Activated T-cell treated with anti-CD3 and anti-CD28 coated beads, Interleukin-2, amount 50 U/mL, for 24 hours (primary cell): ENCODE data around the gene NPY.
"Not testable (repeated sequence)": the region's sequence is repeated elsewhere in the genome, so short reads cannot be mapped to it uniquely, and the experiment has no call there.

Experiments
- DNase-seq: peaks from one replicate; pipeline ENCODE4 v3.0.0-alpha.2; 2020
- H3K27ac Mint-ChIP-seq: 2 replicates; pipeline ENCODE4 v1.8.0; 2020; ENCODE audit warnings: mild to moderate bottlenecking, mixed read lengths
- H3K27me3 Mint-ChIP-seq: 2 replicates; pipeline ENCODE4 v1.8.0; 2020; ENCODE audit warnings: mixed read lengths
- H3K36me3 Mint-ChIP-seq: 2 replicates; pipeline ENCODE4 v1.8.0; 2020; ENCODE audit warnings: low read depth, mixed read lengths
- H3K4me1 Mint-ChIP-seq: 2 replicates; pipeline ENCODE4 v1.8.0; 2020; ENCODE audit warnings: low read depth, mixed read lengths
- H3K4me3 Mint-ChIP-seq: 2 replicates; pipeline ENCODE4 v1.8.0; 2020; ENCODE audit warnings: mild to moderate bottlenecking, moderate library complexity, mixed read lengths
- H3K9me3 Mint-ChIP-seq: 2 replicates; pipeline ENCODE4 v1.8.0; 2020; ENCODE audit warnings: mixed read lengths

Gene NPY

DNA sequence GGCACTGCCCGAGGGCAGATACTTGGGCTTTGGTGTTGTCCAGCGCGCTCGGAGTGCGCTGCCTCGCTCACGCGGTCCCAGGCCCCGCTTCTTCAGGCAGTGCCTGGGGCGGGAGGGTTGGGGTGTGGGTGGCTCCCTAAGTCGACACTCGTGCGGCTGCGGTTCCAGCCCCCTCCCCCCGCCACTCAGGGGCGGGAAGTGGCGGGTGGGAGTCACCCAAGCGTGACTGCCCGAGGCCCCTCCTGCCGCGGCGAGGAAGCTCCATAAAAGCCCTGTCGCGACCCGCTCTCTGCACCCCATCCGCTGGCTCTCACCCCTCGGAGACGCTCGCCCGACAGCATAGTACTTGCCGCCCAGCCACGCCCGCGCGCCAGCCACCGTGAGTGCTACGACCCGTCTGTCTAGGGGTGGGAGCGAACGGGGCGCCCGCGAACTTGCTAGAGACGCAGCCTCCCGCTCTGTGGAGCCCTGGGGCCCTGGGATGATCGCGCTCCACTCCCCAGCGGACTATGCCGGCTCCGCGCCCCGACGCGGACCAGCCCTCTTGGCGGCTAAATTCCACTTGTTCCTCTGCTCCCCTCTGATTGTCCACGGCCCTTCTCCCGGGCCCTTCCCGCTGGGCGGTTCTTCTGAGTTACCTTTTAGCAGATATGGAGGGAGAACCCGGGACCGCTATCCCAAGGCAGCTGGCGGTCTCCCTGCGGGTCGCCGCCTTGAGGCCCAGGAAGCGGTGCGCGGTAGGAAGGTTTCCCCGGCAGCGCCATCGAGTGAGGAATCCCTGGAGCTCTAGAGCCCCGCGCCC lies at the start of gene NPY:
Gene NPY, plus strand, starts transcription at position 294 of the 802 bp plus-strand sequence. CDS start 1,051 bp downstream, outside the sequence.
- no peaks in the 10 kb centered on the region for H3K36me3 Mint-ChIP-seq
- no peak within 1 kb of the TSS for H3K27ac Mint-ChIP-seq
- H3K9me3 Mint-ChIP-seq: no peaks in the 10 kb centered on the region
- H3K27me3 Mint-ChIP-seq: peaks cover 48% of the 10 kb centered on the region
- peaks cover 19% of the 10 kb centered on the region for H3K4me1 Mint-ChIP-seq
- peak; percentile 42 for DNase-seq
- H3K4me3 Mint-ChIP-seq: peak within 1 kb of the TSS; percentile 59

DNA sequence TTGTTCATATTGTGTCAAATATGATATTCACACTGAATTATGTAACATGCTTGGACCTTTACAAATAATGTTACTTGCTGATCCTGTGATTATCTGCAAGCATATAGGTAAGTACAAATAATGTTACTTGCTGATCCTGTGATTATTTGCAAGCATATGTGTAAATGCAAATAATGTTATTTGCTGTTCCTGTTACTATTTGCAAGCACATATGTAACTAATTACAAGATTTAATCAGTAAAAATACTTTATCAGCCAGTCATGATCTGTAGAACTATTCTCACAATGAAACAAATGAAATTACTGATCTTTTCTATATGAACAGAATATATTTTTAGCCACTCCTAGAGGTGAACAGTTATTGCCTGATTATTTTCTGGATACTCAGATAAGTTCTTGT lies 44.7 kb upstream of the NPY start:
- no peak overlapping the region for H3K27ac Mint-ChIP-seq
- H3K9me3 Mint-ChIP-seq: no peaks in the 10 kb centered on the region
- no peak overlapping the region for H3K4me3 Mint-ChIP-seq
- no peaks in the 10 kb centered on the region for H3K4me1 Mint-ChIP-seq
- peaks cover 15% of the 10 kb centered on the region for H3K27me3 Mint-ChIP-seq
- DNase-seq: no peak
- H3K36me3 Mint-ChIP-seq: no peaks in the 10 kb centered on the region

DNA sequence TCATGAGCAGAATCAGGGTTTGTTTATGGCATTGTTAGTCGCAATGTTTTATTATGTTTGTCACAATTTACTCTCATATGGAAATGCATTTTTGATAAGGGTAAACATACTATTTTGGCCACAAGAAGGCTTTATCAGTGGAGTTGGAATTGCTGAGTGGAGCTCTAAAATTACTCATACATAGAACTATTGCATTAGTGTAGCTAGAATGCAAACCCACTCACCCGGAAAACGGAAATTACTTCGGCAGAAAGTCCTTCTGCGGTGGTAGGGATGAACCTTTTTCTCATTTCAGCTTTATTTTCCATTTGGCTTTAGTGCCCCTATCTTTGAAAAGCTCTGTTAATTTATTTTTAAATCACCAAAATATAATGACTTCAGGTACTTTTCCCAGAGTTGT lies 42.8 kb upstream of the NPY start:
- H3K4me1 Mint-ChIP-seq: no peaks in the 10 kb centered on the region
- peaks cover 12% of the 10 kb centered on the region for H3K27me3 Mint-ChIP-seq
- no peak overlapping the region for H3K27ac Mint-ChIP-seq
- DNase-seq: no peak
- H3K4me3 Mint-ChIP-seq: no peak overlapping the region
- H3K36me3 Mint-ChIP-seq: no peaks in the 10 kb centered on the region
- H3K9me3 Mint-ChIP-seq: no peaks in the 10 kb centered on the region

DNA sequence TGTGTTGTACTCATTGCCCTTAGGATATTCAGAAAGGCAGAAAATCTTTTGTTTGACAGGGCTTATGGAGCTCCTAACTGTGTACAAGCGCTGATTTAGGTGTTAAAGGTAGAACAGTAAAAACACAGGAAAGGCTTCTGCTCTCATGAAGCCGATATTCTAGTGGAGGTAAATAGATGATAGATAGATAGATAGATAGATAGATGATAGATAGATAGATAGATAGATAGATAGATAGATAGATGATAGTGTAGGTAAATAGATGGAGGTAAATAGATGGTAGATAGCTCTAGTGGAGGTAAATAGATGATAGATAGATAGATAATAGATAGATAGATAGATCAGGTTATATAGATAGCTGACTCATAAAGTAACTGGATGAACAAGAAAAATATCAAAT lies 39.4 kb upstream of the NPY start:
- H3K27ac Mint-ChIP-seq: no peak overlapping the region
- H3K9me3 Mint-ChIP-seq: no peaks in the 10 kb centered on the region
- no peaks in the 10 kb centered on the region for H3K4me1 Mint-ChIP-seq
- no peak for DNase-seq
- peaks cover 17% of the 10 kb centered on the region for H3K27me3 Mint-ChIP-seq
- H3K36me3 Mint-ChIP-seq: no peaks in the 10 kb centered on the region
- no peak overlapping the region for H3K4me3 Mint-ChIP-seq

DNA sequence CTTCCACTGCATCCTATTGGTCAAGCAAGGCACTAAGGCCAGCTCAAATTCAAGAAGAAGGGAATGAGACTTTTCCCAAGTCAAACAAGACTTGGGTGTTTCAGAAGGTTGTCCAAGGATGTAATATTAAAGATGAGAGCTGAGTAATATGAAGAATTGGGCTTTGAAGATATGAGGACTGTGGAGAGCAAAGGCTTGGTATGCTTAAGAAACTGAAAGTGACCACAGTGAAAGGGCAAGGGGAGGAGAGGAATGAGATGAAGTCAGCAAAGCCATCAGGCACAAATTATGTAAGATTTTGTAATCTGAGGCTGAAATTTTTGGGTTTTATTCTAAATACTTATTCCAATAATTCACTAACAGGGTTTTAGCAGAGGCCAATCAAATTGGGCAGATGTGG lies 38.6 kb upstream of the NPY start:
- H3K4me3 Mint-ChIP-seq: no peak overlapping the region
- no peaks in the 10 kb centered on the region for H3K9me3 Mint-ChIP-seq
- no peaks in the 10 kb centered on the region for H3K4me1 Mint-ChIP-seq
- no peak for DNase-seq
- no peak overlapping the region for H3K27ac Mint-ChIP-seq
- H3K27me3 Mint-ChIP-seq: peaks cover 17% of the 10 kb centered on the region
- H3K36me3 Mint-ChIP-seq: no peaks in the 10 kb centered on the region

DNA sequence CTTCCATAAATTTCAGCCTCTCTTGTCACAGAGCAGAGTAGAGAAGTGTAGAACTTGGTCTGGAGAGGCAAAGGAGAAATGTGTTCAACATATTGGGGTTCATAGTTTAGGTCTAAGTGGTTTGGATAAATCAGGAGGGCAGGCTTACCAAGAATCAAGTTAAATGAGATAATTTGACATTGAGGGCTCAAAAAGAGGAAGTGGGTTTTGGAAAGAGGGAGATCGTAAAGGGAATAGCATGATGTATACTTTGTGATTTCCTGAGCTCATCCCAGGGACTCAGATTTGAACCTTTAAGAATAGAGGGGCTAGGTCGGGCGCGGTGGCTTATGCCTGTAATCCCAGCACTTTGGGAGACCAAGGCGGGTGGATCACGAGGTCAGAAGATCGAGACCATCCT lies 34.7 kb upstream of the NPY start:
- Mint-ChIP-seq H3K9me3 (no peaks in the 10 kb centered on the region), H3K27me3 (peaks cover 10% of the 10 kb centered on the region), H3K4me3 (no peak overlapping the region), H3K27ac (no peak overlapping the region), H3K4me1 (peaks cover 2% of the 10 kb centered on the region), H3K36me3 (no peaks in the 10 kb centered on the region)
- no peak for DNase-seq

DNA sequence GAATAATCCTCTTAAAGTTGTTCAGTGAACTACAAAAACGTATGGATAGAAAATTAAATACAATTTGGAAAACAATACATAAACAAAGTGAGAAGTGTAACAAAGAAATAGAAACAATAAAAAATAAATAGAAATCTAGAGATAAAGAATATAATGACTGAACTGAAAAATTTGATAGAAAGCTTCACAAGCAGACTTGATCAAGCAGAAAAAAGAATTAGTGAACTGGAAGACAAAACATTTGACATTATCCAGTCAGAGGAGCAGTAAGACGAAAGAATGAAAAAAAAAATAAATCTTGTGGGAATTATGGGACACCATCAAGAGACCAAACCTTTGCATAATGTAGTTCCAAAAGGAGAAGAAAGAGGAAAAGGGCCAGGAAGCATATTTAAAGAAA lies 32.4 kb upstream of the NPY start:
- peaks cover 15% of the 10 kb centered on the region for H3K4me1 Mint-ChIP-seq
- H3K27me3 Mint-ChIP-seq: peaks cover 16% of the 10 kb centered on the region
- no peak overlapping the region for H3K27ac Mint-ChIP-seq
- no peaks in the 10 kb centered on the region for H3K36me3 Mint-ChIP-seq
- DNase-seq: no peak
- no peaks in the 10 kb centered on the region for H3K9me3 Mint-ChIP-seq
- no peak overlapping the region for H3K4me3 Mint-ChIP-seq

DNA sequence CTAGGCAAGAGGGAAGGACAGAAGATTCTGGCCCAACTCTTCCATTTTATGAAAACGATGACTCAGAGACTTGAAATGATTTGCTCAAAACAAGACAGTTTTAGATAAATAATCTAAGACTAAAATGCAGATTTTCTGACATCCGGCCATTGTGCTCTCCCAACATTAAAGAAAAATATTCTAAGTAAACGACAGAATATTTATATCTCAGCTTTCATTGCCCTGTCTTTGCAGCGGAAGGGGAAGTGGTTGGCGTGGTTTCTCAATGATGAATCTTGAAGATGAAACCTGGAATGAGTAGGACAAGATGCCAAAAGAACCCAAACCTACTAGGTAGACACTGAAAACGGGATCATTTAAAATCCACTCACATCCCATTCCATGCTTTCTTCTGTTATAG lies 28.9 kb upstream of the NPY start:
- H3K27me3 Mint-ChIP-seq: peaks cover 17% of the 10 kb centered on the region
- no peak overlapping the region for H3K27ac Mint-ChIP-seq
- H3K9me3 Mint-ChIP-seq: no peaks in the 10 kb centered on the region
- no peaks in the 10 kb centered on the region for H3K36me3 Mint-ChIP-seq
- no peak overlapping the region for H3K4me3 Mint-ChIP-seq
- H3K4me1 Mint-ChIP-seq: peaks cover 15% of the 10 kb centered on the region
- no peak for DNase-seq

DNA sequence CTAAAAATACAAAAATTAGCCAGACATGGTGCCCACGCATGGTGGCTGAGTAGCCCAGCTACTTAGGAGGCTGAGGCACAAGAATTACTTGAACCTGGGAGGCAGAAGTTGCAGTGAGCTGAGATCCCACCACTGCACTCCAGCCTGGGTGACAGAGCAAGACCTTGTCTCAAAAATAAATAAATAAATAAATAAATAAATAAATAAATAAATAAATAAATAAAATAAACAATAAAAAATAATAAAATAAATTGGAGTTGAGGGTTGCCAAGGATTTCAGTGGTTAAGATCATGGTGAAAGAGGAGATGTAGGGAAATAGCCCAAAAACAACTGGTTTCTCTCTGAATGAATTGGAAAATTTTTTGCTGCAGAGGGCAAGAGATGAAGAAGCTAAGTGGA lies 25.7 kb upstream of the NPY start:
- Mint-ChIP-seq H3K4me1 (peaks cover 15% of the 10 kb centered on the region), H3K27me3 (peaks cover 20% of the 10 kb centered on the region)
- H3K27ac Mint-ChIP-seq, H3K9me3 Mint-ChIP-seq, H3K4me3 Mint-ChIP-seq, H3K36me3 Mint-ChIP-seq, DNase-seq: not testable (repeated sequence)

DNA sequence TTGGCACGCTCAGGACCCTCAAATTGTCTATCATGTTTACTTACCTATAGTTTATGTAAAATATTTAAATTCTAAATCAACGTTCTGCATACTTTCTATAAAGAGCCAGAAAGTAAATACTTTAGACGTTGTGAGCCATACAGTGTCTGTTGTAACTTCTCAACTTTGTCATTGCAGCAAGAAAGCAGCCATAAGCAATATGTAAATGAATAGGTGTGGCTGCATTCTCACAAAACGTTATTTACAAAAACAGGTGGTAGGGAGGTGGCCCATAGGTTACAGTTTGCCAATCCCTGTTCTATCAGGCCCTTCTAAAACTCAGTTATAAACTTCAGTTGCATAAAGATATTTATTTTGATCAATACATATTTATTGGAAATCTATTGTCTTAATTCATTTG lies 12.1 kb upstream of the NPY start:
- Mint-ChIP-seq H3K4me3 (no peak overlapping the region), H3K36me3 (no peaks in the 10 kb centered on the region), H3K27ac (no peak overlapping the region), H3K9me3 (no peaks in the 10 kb centered on the region), H3K4me1 (no peaks in the 10 kb centered on the region), H3K27me3 (peaks cover 24% of the 10 kb centered on the region)
- DNase-seq: no peak

DNA sequence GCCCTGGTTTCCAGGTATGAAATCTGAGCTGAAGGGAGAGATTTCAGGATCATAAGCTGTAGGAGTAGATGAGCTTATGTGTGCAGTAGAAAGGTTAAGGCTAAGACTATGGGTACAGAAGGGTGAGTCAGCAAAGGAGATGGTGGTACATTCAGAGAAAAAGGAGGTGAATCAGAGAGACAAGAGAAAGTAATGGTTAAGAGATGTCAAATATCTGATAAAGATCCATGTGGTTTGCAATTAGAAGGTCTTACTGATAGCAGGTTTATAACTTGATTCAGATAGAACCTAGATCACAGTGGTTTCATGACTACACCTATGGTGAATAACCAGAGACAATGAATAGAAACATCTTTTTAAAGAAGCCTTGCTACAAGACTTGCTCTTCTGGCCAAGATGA lies 4.5 kb upstream of the NPY start:
- no peak for DNase-seq
- Mint-ChIP-seq H3K9me3 (no peaks in the 10 kb centered on the region), H3K4me3 (no peak overlapping the region), H3K27ac (no peak overlapping the region), H3K4me1 (peaks cover 7% of the 10 kb centered on the region), H3K36me3 (no peaks in the 10 kb centered on the region), H3K27me3 (peaks cover 29% of the 10 kb centered on the region)

DNA sequence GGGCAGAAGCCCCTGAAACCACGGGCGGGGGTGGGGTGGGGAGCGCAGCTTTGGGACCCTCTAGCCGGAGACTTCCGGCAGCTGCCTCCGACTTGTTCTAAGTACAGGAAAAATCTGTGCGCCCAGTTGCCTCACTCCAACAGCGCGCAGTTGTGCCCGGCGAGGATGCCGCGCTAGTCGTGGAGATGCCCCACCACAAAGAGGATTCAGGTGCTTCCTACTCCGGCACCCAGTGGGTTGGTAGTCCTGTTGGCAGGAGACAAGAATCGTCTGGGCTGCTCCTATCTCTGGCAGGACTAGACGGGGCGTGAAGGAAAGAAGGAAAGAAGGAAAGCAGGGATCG lies 465 bp upstream of the NPY start:
- H3K27me3 Mint-ChIP-seq: peaks cover 44% of the 10 kb centered on the region
- H3K4me1 Mint-ChIP-seq: peaks cover 19% of the 10 kb centered on the region
- no peak overlapping the region for H3K27ac Mint-ChIP-seq
- H3K9me3 Mint-ChIP-seq: no peaks in the 10 kb centered on the region
- DNase-seq: peak; percentile 33
- H3K4me3 Mint-ChIP-seq: peak overlapping the region; percentile 56
- H3K36me3 Mint-ChIP-seq: no peaks in the 10 kb centered on the region

DNA sequence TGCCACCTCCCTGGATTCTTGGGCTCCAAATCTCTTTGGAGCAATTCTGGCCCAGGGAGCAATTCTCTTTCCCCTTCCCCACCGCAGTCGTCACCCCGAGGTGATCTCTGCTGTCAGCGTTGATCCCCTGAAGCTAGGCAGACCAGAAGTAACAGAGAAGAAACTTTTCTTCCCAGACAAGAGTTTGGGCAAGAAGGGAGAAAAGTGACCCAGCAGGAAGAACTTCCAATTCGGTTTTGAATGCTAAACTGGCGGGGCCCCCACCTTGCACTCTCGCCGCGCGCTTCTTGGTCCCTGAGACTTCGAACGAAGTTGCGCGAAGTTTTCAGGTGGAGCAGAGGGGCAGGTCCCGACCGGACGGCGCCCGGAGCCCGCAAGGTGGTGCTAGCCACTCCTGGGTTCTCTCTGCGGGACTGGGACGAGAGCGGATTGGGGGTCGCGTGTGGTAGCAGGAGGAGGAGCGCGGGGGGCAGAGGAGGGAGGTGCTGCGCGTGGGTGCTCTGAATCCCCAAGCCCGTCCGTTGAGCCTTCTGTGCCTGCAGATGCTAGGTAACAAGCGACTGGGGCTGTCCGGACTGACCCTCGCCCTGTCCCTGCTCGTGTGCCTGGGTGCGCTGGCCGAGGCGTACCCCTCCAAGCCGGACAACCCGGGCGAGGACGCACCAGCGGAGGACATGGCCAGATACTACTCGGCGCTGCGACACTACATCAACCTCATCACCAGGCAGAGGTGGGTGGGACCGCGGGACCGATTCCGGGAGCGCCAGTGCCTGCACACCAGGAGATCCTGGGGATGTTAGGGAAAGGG lies 913 bp downstream of the NPY start:
- H3K4me1 Mint-ChIP-seq: peaks cover 21% of the 10 kb centered on the region
- no peaks in the 10 kb centered on the region for H3K36me3 Mint-ChIP-seq
- H3K4me3 Mint-ChIP-seq: peak overlapping the region; percentile 59
- no peak for DNase-seq
- no peak overlapping the region for H3K27ac Mint-ChIP-seq
- no peaks in the 10 kb centered on the region for H3K9me3 Mint-ChIP-seq
- H3K27me3 Mint-ChIP-seq: peaks cover 52% of the 10 kb centered on the region

DNA sequence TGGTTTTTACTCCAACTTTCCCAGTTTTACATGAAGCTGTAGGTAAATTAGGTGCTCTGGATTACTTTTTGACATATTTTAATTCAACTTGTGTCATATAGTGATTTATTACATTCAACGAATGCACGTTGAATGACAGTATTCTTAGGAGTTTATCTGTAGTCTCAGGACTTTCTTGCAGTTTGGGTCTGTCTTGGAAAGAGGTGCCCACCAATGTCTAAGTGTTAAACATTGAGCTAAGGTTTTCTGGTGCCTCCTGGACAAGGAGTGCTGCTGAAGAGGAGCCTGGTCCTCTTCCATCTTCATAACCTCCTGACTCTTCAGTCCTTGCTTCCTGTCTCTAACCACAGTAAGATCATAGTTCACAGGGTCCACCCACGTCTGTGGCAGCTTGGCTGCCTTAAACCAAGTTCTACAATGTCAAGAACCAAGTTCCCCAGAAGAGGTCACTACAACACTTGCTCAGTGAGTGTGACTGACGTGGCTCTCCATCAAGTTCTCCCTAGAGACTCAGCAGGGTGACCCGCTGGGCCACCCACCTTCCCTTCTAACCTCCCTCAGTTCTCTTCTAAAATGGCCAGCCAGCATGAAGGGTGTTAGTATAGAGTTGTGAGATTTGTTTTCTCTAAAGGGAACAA lies 6.1 kb downstream of the NPY start:
- peaks cover 48% of the 10 kb centered on the region for H3K27me3 Mint-ChIP-seq
- no peak overlapping the region for H3K27ac Mint-ChIP-seq
- H3K36me3 Mint-ChIP-seq: no peaks in the 10 kb centered on the region
- DNase-seq: peak; percentile 48
- H3K9me3 Mint-ChIP-seq: no peaks in the 10 kb centered on the region
- H3K4me3 Mint-ChIP-seq: no peak overlapping the region
- peaks cover 13% of the 10 kb centered on the region for H3K4me1 Mint-ChIP-seq

DNA sequence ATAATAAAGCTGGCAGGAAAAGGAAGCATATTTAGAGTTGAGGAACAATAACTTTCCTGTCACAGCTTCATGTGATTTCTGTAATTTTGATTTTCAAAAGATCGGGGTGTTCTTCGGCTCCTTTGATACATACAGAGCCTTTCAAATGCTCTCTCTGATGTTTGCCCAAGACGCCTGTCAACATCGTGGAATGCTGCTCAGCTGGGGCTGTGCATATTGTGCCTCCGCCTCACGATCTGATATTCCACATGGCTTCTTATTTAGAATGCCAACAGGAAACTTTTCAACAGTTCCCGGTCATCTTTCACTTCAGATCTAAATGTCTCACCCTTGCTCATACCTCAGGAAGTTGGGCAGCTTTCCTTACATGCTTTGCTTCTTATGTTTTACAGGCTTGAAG lies 7.3 kb downstream of the NPY start:
- no peak for DNase-seq
- Mint-ChIP-seq H3K36me3 (no peaks in the 10 kb centered on the region), H3K27ac (no peak overlapping the region), H3K27me3 (peaks cover 38% of the 10 kb centered on the region), H3K4me1 (peaks cover 8% of the 10 kb centered on the region), H3K9me3 (no peaks in the 10 kb centered on the region), H3K4me3 (no peak overlapping the region)
